ENCODE measurements around the gene MICOS13. TPM values are rescaled to one million over a fixed set of nuclear protein-coding genes. Genes with fewer than 3 reads are reported as not detected.

The MICOS13 gene
- total RNA-seq, 4 donors from 2014 or later = 37.2 to 67.1 (median 58.1) TPM

DNA sequence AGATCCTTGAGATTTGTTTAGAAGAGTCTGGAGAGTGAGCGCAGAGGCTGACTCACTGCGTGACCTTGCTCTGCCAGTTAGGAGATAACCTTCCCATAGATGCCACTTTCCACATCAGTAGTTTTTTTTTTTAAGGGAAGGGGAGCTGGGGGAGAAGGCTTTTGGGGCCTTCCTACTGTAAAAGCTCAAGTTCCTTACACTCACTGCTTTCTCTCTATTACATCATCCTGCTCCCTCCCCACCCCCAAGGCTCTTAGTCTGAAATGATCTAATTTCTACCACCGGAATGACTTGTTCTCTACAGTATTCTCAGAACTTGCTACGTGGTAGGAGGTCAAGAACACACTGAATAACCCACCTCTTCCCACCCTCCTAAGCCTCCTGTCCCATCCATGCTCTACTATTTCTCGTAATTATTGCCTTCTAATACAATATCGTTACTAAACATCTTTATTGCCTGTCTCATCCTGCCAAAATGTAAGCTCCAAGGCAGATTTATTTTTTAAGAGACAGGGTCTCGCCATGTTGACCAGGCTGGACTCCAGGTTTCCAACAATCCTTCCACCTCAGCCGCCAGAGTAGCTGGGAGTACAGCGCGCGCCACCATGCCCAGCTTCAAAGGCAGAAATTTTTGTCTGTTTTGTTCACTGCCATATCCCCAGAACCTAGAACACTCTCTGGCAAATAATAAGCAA lies 38.4 kb upstream of the MICOS13 start:
- peak overlapping the region; percentile 97 for H3K27ac ChIP-seq

DNA sequence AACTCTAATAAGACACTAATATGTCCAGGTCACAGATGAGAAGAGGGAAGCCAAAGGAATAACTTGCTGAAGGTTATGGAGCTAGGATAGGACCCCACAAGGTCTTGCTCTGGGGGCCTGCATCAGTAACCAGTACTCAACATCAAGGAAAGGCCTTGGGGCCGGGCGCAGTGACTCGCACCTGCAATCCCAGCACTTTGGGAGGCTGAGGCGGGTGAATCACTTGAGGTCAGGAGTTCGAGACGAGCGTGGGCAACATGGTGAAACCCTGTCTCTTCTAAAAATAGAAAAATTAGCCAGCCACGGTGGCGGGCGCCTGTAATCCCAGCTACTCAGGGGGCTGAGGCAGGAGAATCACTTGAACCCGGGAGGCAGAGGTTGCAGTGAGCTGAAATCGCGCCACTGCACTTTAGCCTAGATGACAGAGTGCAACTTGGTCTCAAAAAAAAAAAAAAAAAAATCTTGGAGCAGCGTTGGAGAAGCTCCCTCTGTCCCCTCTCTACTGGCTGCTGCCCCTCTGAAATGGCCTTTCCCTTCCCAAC lies 37.8 kb upstream of the MICOS13 start:
- Histone ChIP-seq H3K4me3 (no peak overlapping the region), H3K4me1 (peaks cover 32% of the 10 kb centered on the region), H3K9me3 (no peaks in the 10 kb centered on the region), H3K27me3 (no peaks in the 10 kb centered on the region), H3K36me3 (peaks cover 9% of the 10 kb centered on the region), H3K27ac (no peak overlapping the region)
- whole genome bisulfite sequencing = 54% methylated on average over 14 of the region's 14 CpGs
- no peak for TF ChIP-seq POLR2AphosphoS5 (IDR thresholded peaks at IDR 0.05)
- TF ChIP-seq, protein P1, sequence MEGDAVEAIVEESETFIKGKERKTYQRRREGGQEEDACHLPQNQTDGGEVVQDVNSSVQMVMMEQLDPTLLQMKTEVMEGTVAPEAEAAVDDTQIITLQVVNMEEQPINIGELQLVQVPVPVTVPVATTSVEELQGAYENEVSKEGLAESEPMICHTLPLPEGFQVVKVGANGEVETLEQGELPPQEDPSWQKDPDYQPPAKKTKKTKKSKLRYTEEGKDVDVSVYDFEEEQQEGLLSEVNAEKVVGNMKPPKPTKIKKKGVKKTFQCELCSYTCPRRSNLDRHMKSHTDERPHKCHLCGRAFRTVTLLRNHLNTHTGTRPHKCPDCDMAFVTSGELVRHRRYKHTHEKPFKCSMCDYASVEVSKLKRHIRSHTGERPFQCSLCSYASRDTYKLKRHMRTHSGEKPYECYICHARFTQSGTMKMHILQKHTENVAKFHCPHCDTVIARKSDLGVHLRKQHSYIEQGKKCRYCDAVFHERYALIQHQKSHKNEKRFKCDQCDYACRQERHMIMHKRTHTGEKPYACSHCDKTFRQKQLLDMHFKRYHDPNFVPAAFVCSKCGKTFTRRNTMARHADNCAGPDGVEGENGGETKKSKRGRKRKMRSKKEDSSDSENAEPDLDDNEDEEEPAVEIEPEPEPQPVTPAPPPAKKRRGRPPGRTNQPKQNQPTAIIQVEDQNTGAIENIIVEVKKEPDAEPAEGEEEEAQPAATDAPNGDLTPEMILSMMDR (IDR thresholded peaks at IDR 0.05) = no peak
- TF ChIP-seq POLR2A (IDR thresholded peaks at IDR 0.05) = no peak
- TF ChIP-seq EP300 (IDR thresholded peaks at IDR 0.05) = no peak
- no peak for DNase-seq (ENCODE audit: low spot score in 2 of 2)

More for the DNA sequence above, 38.4 kb upstream of the MICOS13 start:
- Histone ChIP-seq H3K36me3 (peaks cover 3% of the 10 kb centered on the region), H3K27me3 (no peaks in the 10 kb centered on the region), H3K4me1 (peaks cover 32% of the 10 kb centered on the region), H3K4me3 (peak overlapping the region; percentile 99), H3K9me3 (no peaks in the 10 kb centered on the region)
- TF ChIP-seq POLR2AphosphoS5 (IDR thresholded peaks at IDR 0.05) (no peak), EP300 (IDR thresholded peaks at IDR 0.05) (no peak), POLR2A (IDR thresholded peaks at IDR 0.05) (no peak)
- TF ChIP-seq, protein P1 (IDR thresholded peaks at IDR 0.05) = no peak
- no peak for DNase-seq (ENCODE audit: low spot score in 2 of 2)
- 28% methylated on average over 11 of the region's 11 CpGs for WGBS

DNA sequence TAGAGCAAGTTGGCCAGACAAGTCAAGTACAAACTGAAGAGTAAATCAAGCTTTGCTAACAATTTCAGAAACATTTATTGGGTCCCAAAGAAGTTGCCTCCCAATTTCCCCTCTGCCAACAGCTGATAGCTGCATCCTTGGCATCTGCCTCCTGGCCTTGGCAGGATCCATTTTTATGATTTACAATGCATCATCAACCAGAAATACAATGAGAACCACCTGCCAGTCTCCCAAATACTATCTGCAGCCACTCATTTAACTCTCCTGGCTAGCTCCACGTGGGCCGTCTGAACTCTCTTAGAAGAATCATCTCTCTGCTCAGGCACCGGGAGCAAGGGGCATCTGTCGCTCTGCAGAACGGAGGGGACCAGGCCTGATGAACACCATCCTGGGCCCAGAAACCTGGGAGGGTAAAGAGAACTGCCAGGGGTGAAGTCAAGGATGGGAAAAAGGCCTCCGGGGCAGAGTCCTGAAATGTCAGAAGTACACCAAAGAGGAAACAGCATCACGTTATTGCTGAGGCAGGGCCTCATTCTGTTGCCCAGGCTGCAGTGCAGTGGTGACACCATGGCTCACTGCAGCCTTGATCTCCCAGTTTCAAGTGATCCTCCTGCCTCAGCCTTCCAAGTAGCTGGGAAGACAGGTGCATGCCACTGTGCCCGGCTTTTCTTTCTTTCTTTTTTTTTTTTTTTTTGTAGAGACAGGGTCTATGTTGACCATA lies 37.1 kb upstream of the MICOS13 start:
- peaks cover 16% of the 10 kb centered on the region for H3K36me3 ChIP-seq
- H3K9me3 ChIP-seq = no peaks in the 10 kb centered on the region
- no peak overlapping the region for H3K27ac ChIP-seq
- no peak for DNase-seq (ENCODE audit: low spot score in 2 of 2)
- H3K4me3 ChIP-seq = no peak overlapping the region
- peaks cover 32% of the 10 kb centered on the region for H3K4me1 ChIP-seq
- no peaks in the 10 kb centered on the region for H3K27me3 ChIP-seq
- 74% methylated on average over 8 of the region's 8 CpGs for WGBS
- TF ChIP-seq EP300 (IDR thresholded peaks at IDR 0.05) = no peak
- TF ChIP-seq POLR2A (IDR thresholded peaks at IDR 0.05) = no peak

DNA sequence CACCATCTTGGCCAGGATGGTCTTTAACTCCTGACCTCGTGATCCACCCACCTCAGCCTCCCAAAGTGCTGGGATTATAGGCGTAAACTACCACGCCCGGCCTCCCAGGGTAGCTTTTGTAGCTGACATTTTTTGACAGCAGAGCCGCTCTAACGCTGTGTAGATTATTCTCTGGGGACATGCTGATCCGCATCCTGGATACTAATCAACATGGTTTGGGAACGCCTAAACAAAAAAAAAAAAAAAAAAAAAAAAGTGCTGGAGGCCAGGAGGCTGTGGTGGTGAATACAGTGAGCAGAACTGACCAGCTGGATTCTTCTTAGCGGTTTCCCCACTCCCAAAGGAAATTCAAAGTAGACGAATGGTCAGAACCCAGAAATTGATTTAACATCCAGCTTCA lies 34.5 kb upstream of the MICOS13 start:
- no peak overlapping the region for H3K27ac ChIP-seq
- no peaks in the 10 kb centered on the region for H3K9me3 ChIP-seq
- no peaks in the 10 kb centered on the region for H3K27me3 ChIP-seq
- DNase-seq (ENCODE audit: low spot score in 2 of 2) = no peak
- 76% methylated on average over 10 of the region's 10 CpGs for WGBS
- H3K4me3 ChIP-seq = no peak overlapping the region
- H3K36me3 ChIP-seq = peaks cover 41% of the 10 kb centered on the region
- H3K4me1 ChIP-seq = peaks cover 25% of the 10 kb centered on the region
- TF ChIP-seq POLR2AphosphoS5 (IDR thresholded peaks at IDR 0.05) = no peak

DNA sequence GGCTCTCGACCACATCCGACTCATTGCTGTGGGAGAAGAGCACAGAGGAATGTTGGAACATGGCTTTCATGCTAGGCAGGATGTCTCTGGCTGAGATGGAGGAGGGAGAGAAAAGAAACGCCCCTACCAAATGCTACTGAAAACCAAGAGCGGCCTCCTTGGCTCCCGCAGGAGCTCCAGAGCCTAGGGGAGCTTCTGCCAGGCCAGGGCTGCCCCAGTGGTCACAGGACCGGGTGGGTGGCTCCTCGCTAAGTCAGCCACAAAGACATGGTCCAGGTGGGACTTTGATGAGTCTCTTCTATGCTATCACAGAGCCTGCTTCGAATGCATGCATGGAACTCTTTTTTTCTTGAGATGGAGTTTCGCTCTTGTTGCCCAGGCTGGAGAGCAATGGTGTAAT lies 32.9 kb upstream of the MICOS13 start:
- TF ChIP-seq EP300 (IDR thresholded peaks at IDR 0.05) = no peak
- no peak for TF ChIP-seq POLR2AphosphoS5 (IDR thresholded peaks at IDR 0.05)
- TF ChIP-seq POLR2A (IDR thresholded peaks at IDR 0.05) = no peak
- TF ChIP-seq, protein P1 (IDR thresholded peaks at IDR 0.05) = no peak
- no peaks in the 10 kb centered on the region for H3K9me3 ChIP-seq
- no peak for DNase-seq (ENCODE audit: low spot score in 2 of 2)
- no peak overlapping the region for H3K27ac ChIP-seq
- peaks cover 10% of the 10 kb centered on the region for H3K4me1 ChIP-seq
- H3K36me3 ChIP-seq = peaks cover 53% of the 10 kb centered on the region
- no peaks in the 10 kb centered on the region for H3K27me3 ChIP-seq
- 96% methylated on average over 9 of the region's 9 CpGs for WGBS
- H3K4me3 ChIP-seq = no peak overlapping the region

DNA sequence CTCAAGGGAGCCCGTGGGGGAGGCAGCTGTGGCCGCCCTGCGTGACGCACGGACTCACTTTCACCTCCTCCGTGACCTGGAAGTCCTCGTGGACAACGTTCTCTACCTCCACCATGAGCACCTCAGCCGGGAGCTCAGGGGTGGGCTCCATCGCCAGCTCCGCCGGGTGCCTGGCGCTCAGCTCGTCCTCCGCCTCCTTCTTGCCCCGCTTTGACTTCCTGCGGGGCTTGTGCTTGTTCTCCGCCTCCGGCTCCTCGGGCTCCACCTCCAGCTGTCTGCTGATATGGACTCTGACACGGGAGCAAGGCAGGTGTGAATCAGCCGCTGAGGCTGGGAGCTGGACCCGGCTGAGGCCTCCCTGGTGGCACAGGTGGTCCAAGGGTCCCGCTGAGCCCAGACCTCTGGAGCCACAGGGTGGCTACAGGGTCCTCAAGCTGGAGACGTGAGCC lies 31.4 kb upstream of the MICOS13 start:
- H3K36me3 ChIP-seq = peaks cover 68% of the 10 kb centered on the region
- H3K27me3 ChIP-seq = no peaks in the 10 kb centered on the region
- no peaks in the 10 kb centered on the region for H3K9me3 ChIP-seq
- no peak for DNase-seq (ENCODE audit: low spot score in 2 of 2)
- H3K4me1 ChIP-seq = no peaks in the 10 kb centered on the region
- WGBS = 90% methylated on average over 24 of the region's 25 CpGs
- no peak overlapping the region for H3K4me3 ChIP-seq
- TF ChIP-seq POLR2AphosphoS5 (IDR thresholded peaks at IDR 0.05) (no peak), EP300 (IDR thresholded peaks at IDR 0.05) (no peak), POLR2A (IDR thresholded peaks at IDR 0.05) (no peak)
- TF ChIP-seq, protein P1 (IDR thresholded peaks at IDR 0.05) = no peak
- H3K27ac ChIP-seq = no peak overlapping the region

Measured in suprapubic skin (tissue), 4 donors.